Measurements from ENCODE around the gene NAA16. TPM values are rescaled to one million over a fixed set of nuclear protein-coding genes. Genes with fewer than 3 reads are reported as not detected.

The NAA16 gene
- total RNA-seq, 1 experiment from 2014 or later, result 27.2 TPM

DNA sequence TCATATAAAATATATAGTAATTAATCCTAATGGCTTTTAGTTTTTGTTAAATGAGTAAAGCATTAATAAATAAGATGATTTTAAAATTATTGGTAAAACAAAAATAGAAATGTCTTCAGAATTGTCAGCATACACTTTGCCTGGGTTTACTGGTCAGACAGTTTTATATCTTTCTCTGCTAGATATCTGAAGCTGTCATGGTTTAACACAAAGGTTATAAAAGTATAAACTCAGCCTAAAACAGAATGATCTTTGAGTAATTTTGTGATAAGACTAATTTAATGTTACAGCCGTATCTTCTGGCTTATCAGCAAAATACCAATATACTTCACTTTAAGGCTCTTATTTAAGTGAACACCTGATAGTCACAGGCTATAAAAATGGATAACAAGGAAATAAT lies 17.8 kb upstream of the NAA16 start:
- no peak overlapping the region for H3K27ac ChIP-seq (ENCODE audit: low read depth, low read length, poor library complexity, severe bottlenecking)
- no peak for TF ChIP-seq EZH2 (IDR thresholded peaks at IDR 0.05; ENCODE audit: borderline replicate concordance, low read depth, low read length, poor library complexity, severe bottlenecking)
- TF ChIP-seq, protein P1, sequence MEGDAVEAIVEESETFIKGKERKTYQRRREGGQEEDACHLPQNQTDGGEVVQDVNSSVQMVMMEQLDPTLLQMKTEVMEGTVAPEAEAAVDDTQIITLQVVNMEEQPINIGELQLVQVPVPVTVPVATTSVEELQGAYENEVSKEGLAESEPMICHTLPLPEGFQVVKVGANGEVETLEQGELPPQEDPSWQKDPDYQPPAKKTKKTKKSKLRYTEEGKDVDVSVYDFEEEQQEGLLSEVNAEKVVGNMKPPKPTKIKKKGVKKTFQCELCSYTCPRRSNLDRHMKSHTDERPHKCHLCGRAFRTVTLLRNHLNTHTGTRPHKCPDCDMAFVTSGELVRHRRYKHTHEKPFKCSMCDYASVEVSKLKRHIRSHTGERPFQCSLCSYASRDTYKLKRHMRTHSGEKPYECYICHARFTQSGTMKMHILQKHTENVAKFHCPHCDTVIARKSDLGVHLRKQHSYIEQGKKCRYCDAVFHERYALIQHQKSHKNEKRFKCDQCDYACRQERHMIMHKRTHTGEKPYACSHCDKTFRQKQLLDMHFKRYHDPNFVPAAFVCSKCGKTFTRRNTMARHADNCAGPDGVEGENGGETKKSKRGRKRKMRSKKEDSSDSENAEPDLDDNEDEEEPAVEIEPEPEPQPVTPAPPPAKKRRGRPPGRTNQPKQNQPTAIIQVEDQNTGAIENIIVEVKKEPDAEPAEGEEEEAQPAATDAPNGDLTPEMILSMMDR (conservative IDR thresholded peaks at IDR 0.05; ENCODE audit: low read depth, low read length), result no peak
- DNase-seq (ENCODE audit: low spot score), result no peak
- no peaks in the 10 kb centered on the region for H3K4me1 ChIP-seq (ENCODE audit: insufficient read depth, low read length, poor library complexity, severe bottlenecking)
- H3K36me3 ChIP-seq (ENCODE audit: insufficient read depth, low read length, poor library complexity, severe bottlenecking), result no peaks in the 10 kb centered on the region
- H3K4me3 ChIP-seq (ENCODE audit: low read depth, low read length, poor library complexity, severe bottlenecking), result no peak overlapping the region
- no peaks in the 10 kb centered on the region for H3K9me3 ChIP-seq (ENCODE audit: low read depth, low read length, poor library complexity, severe bottlenecking)
- intact Hi-C loops (cut with micrococcal nuclease; ENCODE audit: unreplicated experiment), result no loop called here
- POLR2A ChIA-PET (ENCODE audit: low non-redundant PET), result no interaction called here
- peaks cover 18% of the 10 kb centered on the region for H3K27me3 ChIP-seq (replicated peaks; ENCODE audit: insufficient read depth, low read depth, low read length, poor library complexity)
- CTCF ChIA-PET, result no interaction called here
- no TSS peak for BruUV-seq (replicated peaks)

DNA sequence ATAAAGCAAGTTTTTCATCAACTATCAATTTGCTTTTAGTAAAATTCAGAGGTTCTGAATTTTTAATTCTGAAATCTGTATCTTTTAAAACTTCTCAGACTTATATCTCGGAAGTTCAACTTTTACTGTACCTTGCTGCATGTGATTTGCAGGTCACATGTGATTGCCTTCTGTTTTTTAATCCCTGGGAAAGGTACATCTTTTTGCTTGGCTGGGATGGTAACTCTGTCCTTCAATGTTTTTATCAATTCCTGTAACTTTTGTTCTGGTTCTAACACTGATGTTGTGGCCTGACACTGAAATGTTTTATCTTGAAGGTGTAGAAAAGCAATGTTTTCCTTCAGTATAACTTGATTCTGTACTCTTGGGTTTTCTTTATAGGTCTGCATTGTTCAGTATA lies 16.2 kb upstream of the NAA16 start:
- no peak for DNase-seq (ENCODE audit: low spot score)
- H3K27me3 ChIP-seq (replicated peaks; ENCODE audit: insufficient read depth, low read depth, low read length, poor library complexity), result peaks cover 31% of the 10 kb centered on the region
- H3K27ac ChIP-seq (ENCODE audit: low read depth, low read length, poor library complexity, severe bottlenecking), result no peak overlapping the region
- CTCF ChIA-PET, result no interaction called here
- no peak overlapping the region for H3K4me3 ChIP-seq (ENCODE audit: low read depth, low read length, poor library complexity, severe bottlenecking)
- intact Hi-C loops (cut with micrococcal nuclease; ENCODE audit: unreplicated experiment), result no loop called here
- no peaks in the 10 kb centered on the region for H3K36me3 ChIP-seq (ENCODE audit: insufficient read depth, low read length, poor library complexity, severe bottlenecking)
- POLR2A ChIA-PET (ENCODE audit: low non-redundant PET), result no interaction called here
- H3K4me1 ChIP-seq (ENCODE audit: insufficient read depth, low read length, poor library complexity, severe bottlenecking), result no peaks in the 10 kb centered on the region
- no TSS peak for BruUV-seq (replicated peaks)
- no peak for TF ChIP-seq EZH2 (IDR thresholded peaks at IDR 0.05; ENCODE audit: borderline replicate concordance, low read depth, low read length, poor library complexity, severe bottlenecking)
- TF ChIP-seq, protein P1 (conservative IDR thresholded peaks at IDR 0.05; ENCODE audit: low read depth, low read length), result no peak
- H3K9me3 ChIP-seq (ENCODE audit: low read depth, low read length, poor library complexity, severe bottlenecking), result no peaks in the 10 kb centered on the region

DNA sequence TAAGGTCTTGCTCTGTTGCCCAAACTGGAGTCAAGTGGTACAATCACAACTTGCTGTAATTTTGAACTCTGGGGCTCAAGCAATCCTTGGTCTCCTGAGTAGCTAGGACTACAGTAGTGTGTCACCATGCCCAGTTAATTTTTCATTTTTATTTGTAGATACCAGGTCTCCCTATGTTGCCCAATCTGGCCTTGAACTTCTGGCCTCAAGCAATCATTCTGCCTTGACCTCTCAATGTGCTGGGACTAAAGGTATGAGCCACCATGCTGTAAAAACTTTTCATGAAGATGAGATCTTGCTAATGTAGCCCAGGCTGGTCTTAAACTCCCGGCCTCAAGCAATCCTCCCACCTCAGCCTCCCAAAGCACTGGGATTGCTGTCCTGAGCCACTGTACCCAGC lies 15.1 kb upstream of the NAA16 start:
- Histone ChIP-seq H3K27me3 (replicated peaks; ENCODE audit: insufficient read depth, low read depth, low read length, poor library complexity) (peaks cover 35% of the 10 kb centered on the region), H3K4me3 (ENCODE audit: low read depth, low read length, poor library complexity, severe bottlenecking) (no peak overlapping the region), H3K36me3 (ENCODE audit: insufficient read depth, low read length, poor library complexity, severe bottlenecking) (no peaks in the 10 kb centered on the region), H3K4me1 (ENCODE audit: insufficient read depth, low read length, poor library complexity, severe bottlenecking) (no peaks in the 10 kb centered on the region), H3K9me3 (ENCODE audit: low read depth, low read length, poor library complexity, severe bottlenecking) (no peaks in the 10 kb centered on the region), H3K27ac (ENCODE audit: low read depth, low read length, poor library complexity, severe bottlenecking) (no peak overlapping the region)
- BruUV-seq (replicated peaks), result no TSS peak
- DNase-seq (ENCODE audit: low spot score), result no peak
- ChIA-PET POLR2A (ENCODE audit: low non-redundant PET) (no interaction called here), CTCF (no interaction called here)
- intact Hi-C loops (cut with micrococcal nuclease; ENCODE audit: unreplicated experiment), result no loop called here
- TF ChIP-seq EZH2 (IDR thresholded peaks at IDR 0.05; ENCODE audit: borderline replicate concordance, low read depth, low read length, poor library complexity, severe bottlenecking), result no peak
- TF ChIP-seq, protein P1 (conservative IDR thresholded peaks at IDR 0.05; ENCODE audit: low read depth, low read length), result no peak
